ENCODE data around the gene KIAA1958.

DNA sequence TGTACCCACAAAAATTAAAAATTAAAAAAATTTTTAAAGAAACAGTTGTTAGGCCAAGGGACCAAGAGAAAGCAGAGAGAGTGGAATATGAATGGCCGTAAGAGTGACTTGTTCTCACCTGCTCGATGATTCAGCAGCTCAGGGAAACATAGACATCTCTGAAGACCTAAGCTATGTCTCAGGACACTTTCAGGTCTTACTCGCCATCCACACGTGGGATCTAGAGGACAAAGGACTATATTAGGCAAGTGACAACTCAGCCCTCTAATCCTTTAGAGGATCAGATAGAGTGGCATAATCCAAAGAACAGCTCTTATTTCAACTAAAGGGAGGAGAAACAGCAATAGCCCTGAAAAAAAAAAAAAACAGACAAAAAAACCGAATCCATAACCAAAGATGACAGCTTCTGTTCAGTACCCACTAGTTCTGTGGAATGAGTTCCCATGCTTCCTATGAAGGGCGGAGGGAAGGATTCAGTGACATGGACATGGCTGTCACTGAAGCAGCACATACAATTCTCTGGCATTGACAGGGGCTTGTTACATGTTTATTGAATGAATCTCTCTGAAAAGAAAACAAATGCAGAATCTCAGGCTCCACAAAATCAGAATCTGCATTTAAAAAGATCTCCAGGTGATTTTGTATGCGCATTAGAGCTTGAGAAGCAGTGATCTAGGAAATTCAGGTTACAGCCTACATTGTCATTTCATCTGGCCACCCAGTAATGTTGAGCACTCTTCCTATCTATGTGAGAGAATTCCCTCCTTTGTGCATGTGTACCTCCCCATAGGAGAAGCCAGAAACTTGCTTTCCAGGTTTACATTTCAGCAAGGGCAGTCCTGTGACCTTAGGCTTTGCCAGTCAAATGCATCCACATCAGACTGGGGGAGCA lies 96.0 kb downstream of the KIAA1958 start:
- no peak for TF ChIP-seq NRF1 (IDR thresholded peaks at IDR 0.05; ENCODE audit: low read depth, low read length)
- TF ChIP-seq, protein P1, sequence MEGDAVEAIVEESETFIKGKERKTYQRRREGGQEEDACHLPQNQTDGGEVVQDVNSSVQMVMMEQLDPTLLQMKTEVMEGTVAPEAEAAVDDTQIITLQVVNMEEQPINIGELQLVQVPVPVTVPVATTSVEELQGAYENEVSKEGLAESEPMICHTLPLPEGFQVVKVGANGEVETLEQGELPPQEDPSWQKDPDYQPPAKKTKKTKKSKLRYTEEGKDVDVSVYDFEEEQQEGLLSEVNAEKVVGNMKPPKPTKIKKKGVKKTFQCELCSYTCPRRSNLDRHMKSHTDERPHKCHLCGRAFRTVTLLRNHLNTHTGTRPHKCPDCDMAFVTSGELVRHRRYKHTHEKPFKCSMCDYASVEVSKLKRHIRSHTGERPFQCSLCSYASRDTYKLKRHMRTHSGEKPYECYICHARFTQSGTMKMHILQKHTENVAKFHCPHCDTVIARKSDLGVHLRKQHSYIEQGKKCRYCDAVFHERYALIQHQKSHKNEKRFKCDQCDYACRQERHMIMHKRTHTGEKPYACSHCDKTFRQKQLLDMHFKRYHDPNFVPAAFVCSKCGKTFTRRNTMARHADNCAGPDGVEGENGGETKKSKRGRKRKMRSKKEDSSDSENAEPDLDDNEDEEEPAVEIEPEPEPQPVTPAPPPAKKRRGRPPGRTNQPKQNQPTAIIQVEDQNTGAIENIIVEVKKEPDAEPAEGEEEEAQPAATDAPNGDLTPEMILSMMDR (IDR thresholded peaks at IDR 0.05; ENCODE audit: control extremely low read depth in 1 of 3, insufficient read depth in 1 of 3, low read depth in 1 of 3, low read length in 3 of 3): no peak
- no peak for TF ChIP-seq HDAC2 (IDR thresholded peaks at IDR 0.05; ENCODE audit: borderline replicate concordance in 1 of 2, low read depth in 2 of 2, low read length in 2 of 2)
- no peak for TF ChIP-seq POLR2A (IDR thresholded peaks at IDR 0.05; ENCODE audit: control extremely low read depth in 1 of 2, low read depth in 2 of 2, low read length in 2 of 2)
- no peak for TF ChIP-seq SIN3A (conservative IDR thresholded peaks at IDR 0.05 in 1 of 2, IDR thresholded peaks at IDR 0.05 in 1 of 2; ENCODE audit: low read depth in 1 of 2, low read length in 2 of 2)
- TF ChIP-seq, protein P2, sequence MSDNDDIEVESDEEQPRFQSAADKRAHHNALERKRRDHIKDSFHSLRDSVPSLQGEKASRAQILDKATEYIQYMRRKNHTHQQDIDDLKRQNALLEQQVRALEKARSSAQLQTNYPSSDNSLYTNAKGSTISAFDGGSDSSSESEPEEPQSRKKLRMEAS (IDR thresholded peaks at IDR 0.05): no peak
- TF ChIP-seq POLR2AphosphoS5 (IDR thresholded peaks at IDR 0.05; ENCODE audit: low read depth, low read length): no peak
- no peak for TF ChIP-seq CBX5 (IDR thresholded peaks at IDR 0.05; ENCODE audit: low read depth, low read length)
- no peak for TF ChIP-seq RAD21 (IDR thresholded peaks at IDR 0.05 in 1 of 2, conservative IDR thresholded peaks at IDR 0.05 in 1 of 2; ENCODE audit: low read depth in 2 of 2, low read length in 2 of 2)
- no peak for TF ChIP-seq BRCA1 (IDR thresholded peaks at IDR 0.05; ENCODE audit: low read depth, low read length)
- TF ChIP-seq BCL11A (IDR thresholded peaks at IDR 0.05; ENCODE audit: low read depth in 2 of 2, low read length in 2 of 2): no peak
- no peak for TF ChIP-seq SRF (IDR thresholded peaks at IDR 0.05; ENCODE audit: low read depth, low read length)
- TF ChIP-seq EP300 (IDR thresholded peaks at IDR 0.05; ENCODE audit: borderline replicate concordance in 1 of 2, low read depth in 2 of 2, low read length in 2 of 2): no peak
- no peak for TF ChIP-seq CREB1 (IDR thresholded peaks at IDR 0.05)

Measured in H1 (cell line).